T1000 (cell line): ENCODE measurements around the gene UBTD1.
"Not testable (repeated sequence)": the region's sequence is repeated elsewhere in the genome, so short reads cannot be mapped to it uniquely, and the experiment has no call there.

Experiments used
- DNase-seq: peaks from one replicate; lab custom pipeline; 2025; ENCODE audit warnings: mixed read lengths; lab: John Stamatoyannopoulos, UW

UBTD1 gene

GRCh38 chr10:97498841-97499560, at the start of gene UBTD1:
Gene UBTD1, plus strand, starts transcription at chr10:97498924. Its CDS starts 280 bp downstream, at chr10:97499204.
- peak; percentile 51 for DNase-seq

DNA sequence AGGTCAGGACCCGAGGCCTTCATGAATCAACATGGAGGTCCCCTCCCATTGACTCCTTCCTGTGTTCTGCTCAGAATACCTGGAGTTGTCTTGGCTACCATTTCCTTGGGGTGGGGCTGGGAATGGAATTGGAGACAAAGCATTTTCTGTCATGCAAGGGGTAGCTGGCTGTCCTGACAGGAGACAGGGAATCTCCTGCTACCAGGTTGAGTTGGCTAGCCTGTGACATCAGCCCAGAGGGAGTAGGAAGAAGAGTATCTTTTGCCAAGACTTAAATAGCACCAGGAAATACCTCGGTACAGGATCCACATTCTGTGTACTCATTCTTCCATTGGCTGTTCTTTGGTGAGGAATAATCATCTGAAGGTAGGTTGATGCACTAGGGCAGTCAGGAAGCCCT, 47.9 kb upstream of the UBTD1 start:
- DNase-seq, result no peak

GRCh38 chr10:97451605-97452004, 47.1 kb upstream of the UBTD1 start:
- no peak for DNase-seq

DNA sequence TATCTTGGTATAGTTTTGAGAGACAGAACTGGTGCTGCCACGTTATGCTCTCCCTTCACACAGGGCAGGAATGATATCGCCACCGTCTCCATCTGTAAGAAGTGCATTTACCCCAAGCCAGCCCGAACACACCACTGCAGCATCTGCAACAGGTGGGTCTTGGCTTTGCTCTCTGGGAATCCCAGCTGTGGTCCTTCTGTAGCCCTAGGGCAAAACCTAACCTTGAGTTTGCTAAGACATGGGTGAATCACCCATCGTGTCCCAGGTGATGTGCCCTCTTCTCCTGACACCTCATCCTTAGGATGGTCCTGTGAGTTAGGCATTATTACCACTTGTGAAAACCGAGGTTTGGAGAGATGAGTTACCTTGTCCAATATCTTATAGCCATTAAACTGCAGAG, 46.4 kb upstream of the UBTD1 start:
- DNase-seq, result no peak

DNA sequence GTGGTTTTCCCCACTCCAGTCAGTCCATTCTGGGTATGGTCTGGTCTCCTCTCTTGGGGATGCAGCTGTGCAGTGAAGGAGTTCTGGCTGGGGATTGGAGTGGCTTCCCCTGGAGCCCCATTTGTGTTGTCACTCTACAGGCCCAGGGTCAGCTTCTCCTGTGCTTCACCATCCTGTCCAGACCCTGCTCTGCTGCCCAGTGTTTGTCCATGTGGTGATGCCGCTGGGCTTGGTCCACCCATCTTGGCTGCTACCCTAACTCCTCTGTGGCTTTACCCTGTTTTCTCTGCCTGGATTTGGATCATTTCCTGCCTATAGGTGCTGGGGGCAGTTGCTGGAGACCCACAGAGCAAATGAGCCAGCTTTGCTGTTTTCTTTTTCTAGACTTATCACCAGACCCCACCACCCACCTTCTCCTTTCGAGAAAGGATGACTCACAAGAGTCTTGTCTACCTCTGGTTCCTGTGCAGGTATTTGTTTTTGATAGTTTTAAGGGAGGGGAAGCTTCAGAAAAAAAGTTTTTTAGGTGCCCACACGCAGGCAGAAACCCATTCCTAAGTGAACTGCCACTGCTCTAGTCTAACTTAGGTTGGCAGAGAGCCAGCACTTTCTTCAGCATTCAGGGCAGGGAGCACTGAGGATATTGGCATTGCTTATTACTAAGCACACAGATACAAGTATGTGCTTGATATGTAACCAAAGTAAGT, 44.2 kb upstream of the UBTD1 start:
- no peak for DNase-seq

- no peak for DNase-seq
These were observed 42.6 kb upstream of the UBTD1 start for GRCh38 chr10:97456034-97456685.

DNA sequence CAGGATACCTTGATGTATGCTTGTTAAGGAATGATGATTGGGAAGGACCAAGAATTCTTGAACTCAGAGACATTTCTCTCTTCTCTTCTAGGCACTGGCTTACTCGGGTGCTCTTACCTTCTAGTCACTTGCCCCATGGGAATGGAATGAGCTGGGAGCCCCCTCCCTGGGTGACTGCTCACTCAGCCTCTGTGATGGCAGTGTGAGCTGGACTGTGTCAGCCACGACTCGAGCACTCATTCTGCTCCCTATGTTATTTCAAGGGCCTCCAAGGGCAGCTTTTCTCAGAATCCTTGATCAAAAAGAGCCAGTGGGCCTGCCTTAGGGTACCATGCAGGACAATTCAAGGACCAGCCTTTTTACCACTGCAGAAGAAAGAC, 42.0 kb upstream of the UBTD1 start:
- no peak for DNase-seq

- DNase-seq, result no peak
These were observed 39.6 kb upstream of the UBTD1 start for GRCh38 chr10:97459111-97459510.

- no peak for DNase-seq
These were observed 38.8 kb upstream of the UBTD1 start for GRCh38 chr10:97459933-97460332.

- DNase-seq, result no peak
These were observed 36.4 kb upstream of the UBTD1 start for GRCh38 chr10:97462309-97462708.

DNA sequence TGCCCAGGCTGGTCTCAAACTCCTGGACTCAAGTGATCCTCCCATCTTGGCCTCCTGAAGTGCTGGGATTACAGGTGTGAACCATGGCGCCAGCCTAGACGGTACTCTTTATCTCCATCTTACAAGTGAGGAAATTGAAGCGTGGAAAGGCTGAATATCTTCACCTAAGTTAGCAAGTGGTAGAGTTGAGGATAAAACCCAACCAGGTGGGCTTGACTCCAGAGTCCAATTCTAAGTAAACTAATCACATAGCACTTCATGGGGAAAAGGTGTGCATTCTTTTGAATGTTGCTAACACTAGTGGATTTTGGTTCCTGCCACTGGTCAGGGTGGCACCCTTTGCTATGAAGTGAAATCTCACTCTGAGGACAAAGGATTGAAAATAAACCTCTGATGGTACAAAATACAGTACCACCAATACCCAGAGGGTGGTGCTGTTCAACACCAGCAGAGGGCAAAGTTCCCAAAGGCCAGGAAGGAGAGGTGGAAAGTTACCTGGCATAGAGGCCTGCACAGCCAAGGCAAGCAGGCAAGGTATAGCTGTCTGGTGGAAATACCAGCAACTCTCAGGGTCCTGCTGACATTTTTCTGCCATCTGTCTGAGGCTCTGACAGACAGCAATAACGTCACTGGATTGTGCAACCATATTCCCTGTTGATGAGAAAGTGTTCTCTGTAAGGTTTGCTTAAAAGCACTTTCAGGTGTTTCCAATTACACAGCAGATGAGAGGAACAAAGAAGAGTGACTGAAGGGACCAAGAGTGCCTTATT, 35.2 kb upstream of the UBTD1 start:
- peak; percentile 25 for DNase-seq

DNA sequence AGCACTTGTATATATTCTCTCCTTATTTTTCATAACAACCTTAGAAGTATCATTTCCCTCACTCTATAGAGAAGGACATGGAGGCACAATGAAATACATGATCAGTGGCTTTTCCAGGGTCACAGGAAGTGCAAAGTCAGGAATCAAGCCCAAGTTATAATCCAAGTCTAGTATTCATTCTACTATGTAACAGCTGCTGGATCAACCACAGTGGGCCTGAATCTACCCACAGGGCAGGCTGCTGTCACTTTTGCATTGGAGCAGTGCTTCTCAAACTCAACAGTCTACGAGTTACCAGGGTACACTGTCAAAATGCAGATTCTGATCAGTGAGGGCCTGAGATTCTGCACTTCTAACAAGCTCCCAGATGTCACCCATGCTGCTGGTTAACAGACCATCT, 34.5 kb upstream of the UBTD1 start:
- DNase-seq, result no peak

DNA sequence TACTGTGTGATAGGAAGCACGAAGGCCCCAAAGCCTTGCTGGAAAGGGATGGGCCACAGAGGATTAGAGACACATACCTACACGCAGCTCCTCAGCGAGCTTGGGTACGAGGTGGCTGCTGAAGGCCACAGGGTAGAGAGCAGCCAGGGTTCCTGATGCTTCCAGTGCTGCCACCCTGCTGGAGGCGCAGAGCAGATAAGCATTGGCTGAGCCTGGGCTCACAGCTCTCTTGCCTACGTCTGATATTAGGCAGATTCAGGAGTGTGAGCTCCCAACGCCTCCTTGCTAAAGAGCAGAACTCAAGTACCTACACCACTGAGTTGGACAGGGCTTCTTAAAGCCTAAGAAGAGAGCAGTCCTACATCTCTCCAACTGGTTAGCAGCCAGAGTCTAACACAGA, 32.7 kb upstream of the UBTD1 start:
- DNase-seq, result no peak

DNA sequence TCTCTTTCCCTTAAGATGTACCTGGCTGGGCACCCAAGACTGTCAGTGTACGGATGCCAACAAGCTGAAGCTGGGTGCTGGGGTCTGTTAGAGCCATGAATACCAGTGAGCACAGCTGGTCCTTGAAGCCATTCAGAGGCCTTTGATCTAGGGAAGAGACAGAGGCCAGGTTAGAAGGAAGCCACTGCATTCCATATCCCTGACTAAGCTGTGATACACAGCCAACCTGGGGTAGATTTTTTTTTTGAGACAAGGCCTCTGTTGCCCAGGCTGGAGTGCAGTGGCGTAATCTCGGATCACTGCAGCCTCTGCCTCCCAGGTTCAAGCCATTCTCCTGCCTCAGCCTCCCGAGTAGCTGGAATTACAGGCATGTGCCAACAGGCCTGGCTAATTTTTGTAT, 32.0 kb upstream of the UBTD1 start:
- no peak for DNase-seq

DNA sequence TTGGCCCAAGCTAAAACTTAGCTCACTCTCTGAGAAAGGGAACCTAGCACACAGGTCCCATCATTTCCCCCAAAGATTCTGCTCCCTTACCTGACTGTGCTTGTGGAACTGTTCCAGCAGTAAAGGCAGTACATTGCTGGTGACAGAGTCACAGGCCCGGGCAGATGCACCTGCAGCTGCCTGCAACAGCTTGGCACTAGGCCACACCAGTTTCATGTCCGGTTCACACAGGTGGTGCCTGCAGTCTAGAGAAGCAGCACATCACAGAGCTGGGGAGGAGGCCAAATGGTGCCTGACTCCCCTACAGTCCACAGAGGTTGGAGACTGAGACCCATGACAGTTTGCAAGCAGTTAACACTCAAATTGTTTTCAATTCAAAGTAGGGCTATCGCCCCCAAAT, 30.6 kb upstream of the UBTD1 start:
- DNase-seq, result no peak

GRCh38 chr10:97468781-97469180, 29.9 kb upstream of the UBTD1 start:
- not testable (repeated sequence) for DNase-seq

DNA sequence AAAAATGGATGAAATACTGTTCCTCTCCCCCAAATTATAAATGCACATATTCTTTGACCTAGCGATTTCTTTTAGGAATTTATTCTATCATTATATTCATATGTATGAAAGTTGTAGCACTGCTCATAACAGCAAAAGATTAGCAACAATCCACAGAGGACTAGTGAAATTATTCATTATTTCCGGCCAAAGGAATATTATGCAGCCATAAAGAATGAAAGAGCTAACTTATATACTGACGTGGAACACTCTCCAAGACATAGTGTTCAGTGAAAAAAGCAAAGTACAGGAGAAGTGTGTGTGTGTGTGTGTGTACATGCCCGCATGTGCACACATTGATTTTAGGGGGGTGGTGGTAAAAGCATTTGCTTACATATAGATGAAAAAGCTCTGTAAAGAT, 23.8 kb upstream of the UBTD1 start:
- no peak for DNase-seq

DNA sequence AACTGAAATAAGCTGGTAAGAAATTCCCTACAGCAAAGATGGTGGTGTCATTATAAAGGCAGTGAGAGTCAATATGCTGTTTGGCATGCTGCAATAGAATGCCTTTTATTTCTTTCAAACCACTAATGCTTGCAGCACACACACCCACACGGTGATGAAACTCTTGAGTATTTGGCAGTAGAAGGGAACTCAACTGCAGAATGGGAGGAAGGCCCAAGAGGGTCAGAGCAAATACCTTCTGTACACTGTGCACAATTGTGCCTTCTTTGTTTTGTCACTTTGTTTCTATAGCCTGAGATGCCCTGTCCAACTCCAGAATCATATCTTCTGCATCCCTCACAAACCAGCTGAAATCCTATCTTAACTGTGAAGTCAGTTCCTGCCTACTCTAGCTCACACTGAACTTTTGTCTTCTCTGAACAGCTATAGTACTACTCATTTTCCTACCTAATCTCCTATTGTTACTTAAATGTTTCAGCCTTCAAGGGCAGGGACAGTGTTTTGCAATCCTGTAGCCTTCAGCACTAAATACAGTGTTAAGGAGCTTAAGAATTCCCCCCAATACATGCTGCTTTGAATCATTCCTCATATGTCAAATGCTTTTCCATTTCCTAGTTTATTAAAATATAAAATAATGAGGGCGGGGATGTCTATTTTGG, 22.7 kb upstream of the UBTD1 start:
- no peak for DNase-seq

- not testable (repeated sequence) for DNase-seq
These were observed 19.3 kb upstream of the UBTD1 start for GRCh38 chr10:97479410-97479809.

- DNase-seq, result no peak
These were observed 18.8 kb upstream of the UBTD1 start for GRCh38 chr10:97479939-97480338.

- DNase-seq, result peak; percentile 51
These were observed 17.7 kb upstream of the UBTD1 start for GRCh38 chr10:97481071-97481470.

GRCh38 chr10:97482381-97482780, 16.3 kb upstream of the UBTD1 start:
- DNase-seq, result no peak
